Activated naive CD4-positive, alpha-beta T cell (primary cell): Measurements from ENCODE around the gene DAAM1.

Experiments used
- DNase-seq, 4 experiments: peaks; one replicate each; lab custom pipeline; 2025; lab: John Stamatoyannopoulos, UW

DAAM1 gene

DNA sequence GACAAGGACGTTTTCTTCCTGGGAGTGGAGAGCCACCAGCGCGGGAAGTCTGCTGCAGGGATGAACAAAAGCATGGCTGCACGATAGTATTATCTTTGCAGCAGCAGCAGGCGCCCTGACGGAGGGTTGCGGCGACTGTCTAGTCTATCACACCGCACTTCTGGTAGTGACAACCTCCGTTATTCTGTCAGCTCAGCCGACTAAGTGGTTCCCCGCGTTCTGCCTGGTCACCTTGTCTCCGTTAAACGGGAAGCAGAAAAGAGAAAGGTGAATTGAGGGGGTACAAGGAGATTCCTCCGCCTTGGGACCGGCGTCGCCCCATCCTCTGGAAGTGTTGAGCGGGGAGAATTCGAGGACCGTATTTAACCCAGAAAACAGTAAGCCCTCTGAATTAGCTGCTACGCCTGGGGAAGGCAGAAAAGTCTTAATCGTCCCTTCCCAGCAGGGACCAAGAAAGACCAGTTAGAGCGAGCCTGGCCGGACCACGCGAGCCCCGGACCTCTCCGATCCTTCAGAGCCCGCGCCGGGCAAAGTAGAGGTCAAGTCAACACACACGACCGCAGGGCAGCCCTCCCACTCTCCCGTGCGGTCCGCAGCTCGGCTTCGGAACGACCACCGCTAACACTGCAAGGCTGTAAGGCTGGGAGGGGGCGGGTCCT is 536 bp upstream of the DAAM1 start:
- DNase-seq, result peak in 3 of 4 experiments; percentile 14 to 30 (median 17)

DNA sequence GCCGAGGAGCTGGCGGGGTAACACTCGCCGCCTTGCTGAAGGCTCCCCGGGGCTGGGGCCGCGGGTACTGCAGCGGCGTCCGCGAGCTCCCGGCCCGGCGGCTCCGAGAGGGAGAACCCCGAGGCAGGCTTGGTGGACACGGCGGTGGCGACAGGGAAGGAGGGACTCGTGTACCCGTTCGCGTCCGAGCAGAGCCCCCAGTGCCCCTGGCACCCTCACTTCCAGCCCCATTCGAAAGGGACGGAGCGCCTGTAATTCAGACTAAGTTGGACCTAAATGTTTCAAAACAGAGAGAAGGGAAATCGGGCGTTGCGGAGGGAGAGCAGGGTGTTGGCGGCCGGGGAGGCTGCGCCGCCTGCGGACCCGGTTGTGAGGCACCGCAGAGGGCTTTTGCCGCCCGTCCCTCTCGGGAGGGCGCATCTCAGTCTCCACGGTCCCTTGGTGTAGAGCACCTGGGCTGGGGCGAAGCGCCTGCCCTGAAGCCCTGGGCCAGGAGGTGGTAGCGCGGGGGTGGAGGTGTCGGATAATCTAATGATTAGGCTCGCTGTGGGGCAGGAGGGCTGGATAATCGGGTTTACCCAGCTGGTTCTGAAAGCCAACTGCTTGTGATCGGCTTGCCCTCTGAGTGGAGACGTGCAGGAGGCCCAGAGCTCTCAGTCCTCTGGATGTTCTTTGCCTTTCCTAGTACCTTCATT is 771 bp downstream of the DAAM1 start:
- DNase-seq, result peak; percentile 12 to 42 (median 22)

DNA sequence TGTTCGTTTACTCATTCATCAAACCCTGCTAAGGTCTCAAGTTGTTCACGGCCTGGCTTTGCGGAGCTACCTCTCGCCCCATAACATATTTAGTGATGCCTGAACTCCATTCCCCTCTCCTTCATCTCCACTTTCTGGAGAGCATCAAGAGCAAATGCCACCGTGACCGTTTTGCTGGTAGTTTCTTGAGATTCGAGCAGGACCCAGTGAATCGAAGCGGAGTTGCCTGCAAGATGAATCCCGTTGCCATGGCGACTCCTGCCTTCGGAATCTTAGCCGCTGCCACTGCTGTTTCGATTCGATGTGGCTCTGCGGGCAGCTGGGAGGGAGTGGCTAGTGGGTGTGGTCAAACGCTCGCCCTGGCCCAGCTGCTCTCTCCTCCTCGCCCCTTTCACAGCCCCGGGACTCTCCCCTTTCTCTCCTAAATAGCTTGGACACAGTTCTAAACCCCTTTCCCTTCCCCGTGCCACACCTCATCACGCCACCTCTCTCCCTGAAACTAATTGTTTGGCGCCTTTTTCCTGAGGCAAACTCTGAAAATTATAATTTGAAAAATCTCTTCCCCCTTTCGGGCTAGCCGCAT is 1.4 kb downstream of the DAAM1 start:
- DNase-seq, result peak; percentile 1 to 31 (median 10)

DNA sequence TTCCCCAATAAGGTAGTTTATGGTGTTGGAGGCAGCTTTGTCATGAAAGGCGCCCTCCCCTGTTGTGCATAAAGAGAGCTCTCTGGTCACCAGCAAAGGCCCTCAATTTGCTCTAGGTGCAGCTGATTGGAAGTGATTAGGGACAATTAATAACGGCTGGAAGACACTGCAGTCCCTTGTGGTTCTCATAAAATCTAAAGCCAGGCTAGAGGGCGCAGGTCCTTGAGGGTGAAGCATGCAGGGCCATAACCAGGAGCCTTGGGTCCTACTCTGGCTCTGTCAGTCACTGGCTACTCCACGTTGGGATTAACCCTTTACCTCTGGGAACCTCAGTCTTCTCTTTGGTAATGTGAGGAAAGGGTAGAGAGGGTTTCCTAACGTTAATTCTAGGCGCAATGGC is 1.9 kb downstream of the DAAM1 start:
- DNase-seq, result no peak

DNA sequence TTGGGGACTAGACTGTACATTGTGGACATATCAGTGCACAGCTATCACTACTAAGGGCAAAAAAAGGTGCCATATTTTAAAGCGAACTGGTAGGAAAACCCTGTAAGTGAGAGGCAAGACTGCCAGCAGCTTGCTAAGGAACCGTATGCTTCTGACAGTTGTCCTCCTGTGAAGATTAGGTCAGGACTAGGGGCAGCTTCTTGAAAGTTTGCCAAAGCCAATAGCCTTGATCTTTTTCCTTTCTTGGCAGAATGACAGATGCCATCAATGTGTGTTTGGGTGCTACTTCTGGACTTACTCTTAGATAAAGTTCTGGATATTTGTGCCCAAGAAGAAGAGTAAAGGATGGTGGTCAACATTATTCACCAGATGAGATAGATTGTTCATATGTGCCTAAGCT is 7.4 kb downstream of the DAAM1 start:
- no peak for DNase-seq

DNA sequence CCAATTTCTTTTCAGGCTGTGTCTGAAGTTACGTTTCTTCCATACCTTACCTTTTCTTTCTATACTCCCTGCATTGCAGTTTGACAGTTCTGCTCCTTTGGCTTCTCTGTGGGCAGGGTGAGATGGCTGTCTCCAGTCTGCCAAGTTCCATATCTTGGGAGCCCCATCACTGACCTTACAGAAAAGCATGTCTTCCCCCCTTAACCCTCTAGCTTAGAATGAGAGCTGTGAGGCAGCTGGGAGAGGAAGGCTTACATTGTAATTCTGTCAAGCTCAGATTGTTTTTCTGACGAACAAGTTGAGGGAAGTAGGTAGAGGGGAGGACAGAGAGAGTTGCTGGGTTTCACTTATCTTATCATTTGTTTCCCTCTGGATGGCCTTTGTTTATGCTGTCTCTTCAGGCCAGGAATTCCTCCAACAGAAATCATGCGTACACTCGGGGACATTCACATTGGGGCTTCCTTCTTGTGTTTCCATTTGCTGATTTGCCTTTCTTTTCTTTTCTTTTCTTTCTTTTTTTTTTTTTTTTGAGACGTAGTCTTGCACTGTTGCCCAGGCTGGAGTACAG is 9.3 kb downstream of the DAAM1 start:
- DNase-seq, result no peak

DNA sequence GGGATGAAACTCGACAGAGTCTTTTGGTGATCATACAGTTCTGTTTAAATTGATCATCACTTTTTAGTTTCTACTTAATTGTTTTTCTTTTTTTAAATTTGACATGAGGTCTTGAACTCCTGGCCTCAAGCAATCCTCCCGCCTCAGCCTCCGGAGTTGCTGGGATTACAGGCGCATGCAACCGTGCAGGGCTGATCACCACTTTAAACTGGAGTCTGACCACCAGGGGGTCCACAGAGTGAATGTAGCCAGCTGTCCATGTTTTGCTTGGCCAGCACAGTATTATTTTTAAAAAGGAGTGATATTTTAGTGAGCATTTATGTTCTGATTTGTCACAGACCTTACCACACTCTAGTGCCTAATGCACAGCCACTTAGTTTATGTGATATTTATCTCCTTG is 10.7 kb downstream of the DAAM1 start:
- no peak for DNase-seq

DNA sequence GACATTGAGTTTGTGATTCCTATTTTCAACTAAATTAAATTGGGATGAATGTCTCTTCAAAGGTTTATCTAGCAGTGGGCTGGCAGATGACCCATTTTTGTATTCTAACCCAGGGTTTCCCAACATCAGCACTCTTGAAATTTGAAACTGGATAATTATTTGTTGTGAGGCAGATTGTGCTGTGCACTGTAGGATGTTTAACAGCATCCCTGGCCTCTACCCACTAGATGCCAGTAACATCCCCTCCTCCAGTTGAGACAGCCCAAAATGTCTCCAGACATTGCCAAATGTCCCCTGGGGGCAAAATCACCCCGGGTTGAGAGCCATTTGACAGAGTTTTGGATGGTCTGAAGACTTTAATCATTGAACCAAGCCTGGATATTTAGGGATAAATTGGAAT is 11.1 kb downstream of the DAAM1 start:
- no peak for DNase-seq

DNA sequence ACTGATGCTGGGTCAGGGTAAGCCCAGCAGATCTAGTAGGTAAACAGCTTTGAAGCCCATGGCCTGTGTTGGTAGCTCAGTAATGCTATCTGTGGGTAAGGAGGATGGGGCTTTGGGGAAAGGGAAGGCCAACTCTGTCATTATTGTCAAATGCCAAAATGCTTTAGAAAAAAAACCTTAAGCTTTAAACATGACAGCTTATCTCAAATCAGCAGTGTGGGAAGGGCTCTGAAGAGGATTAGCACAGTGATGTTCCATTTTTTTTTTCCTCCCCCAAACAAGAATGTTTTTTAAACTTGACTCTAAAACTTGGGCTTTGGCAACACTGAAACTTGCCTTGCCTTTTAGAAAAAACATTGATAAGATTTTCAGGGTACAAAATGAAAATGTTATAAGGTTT is 11.7 kb downstream of the DAAM1 start:
- no peak for DNase-seq

DNA sequence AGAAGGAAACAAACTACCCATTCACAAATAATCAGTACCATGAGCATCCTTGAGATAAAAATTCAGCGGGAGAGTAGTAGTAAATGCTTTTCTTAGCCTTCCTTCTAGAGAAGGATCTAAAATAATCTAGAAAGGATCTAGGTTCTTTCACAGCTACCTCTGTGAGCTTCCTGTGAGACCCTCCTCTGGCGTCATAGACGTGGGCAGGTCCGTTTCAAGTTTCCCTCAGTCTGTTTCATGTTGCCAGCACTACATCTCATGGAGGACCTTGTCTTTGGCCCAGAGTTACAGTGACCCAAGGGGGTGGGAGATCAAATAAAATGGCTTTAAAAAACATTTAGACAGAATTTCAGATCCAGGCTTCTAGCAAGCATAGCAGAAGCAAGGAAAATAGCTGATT is 13.6 kb downstream of the DAAM1 start:
- DNase-seq, result no peak

DNA sequence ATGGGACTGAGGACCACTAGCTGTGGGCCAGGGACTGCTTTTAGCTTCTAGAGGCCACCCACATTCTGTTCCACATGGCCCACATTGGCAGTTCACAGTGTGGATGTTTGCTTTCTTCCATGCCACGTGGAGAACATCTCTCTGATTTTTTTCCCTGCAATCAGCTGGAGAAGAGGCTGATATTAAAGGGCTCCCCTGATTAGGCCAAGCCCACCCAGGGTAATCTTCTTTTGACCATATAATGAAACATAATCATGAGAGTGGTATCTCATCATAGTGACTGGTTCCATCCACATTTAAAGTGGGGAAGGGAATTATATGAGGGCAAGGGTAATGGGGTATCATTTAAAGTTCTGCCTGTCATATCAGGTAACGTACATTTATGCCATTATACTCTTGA is 15.8 kb downstream of the DAAM1 start:
- no peak for DNase-seq

DNA sequence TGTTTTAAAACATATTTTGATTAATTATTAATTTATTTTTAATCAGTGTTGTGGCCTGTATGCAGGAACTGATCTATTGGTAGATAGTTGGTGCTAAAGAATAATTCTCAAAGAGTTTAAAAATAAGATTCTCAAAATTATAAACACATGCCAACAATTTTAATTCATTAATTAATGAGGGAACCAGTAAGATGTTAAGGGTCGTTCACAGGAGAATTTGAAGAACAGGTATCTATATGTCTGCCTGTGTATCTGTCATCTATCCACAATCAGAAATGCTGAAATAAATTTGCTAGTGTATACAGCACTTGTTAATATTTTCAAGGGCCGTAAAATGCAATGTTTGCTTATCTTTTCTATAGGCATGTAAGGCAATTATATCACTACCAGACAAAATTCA is 18.4 kb downstream of the DAAM1 start:
- DNase-seq, result no peak

DNA sequence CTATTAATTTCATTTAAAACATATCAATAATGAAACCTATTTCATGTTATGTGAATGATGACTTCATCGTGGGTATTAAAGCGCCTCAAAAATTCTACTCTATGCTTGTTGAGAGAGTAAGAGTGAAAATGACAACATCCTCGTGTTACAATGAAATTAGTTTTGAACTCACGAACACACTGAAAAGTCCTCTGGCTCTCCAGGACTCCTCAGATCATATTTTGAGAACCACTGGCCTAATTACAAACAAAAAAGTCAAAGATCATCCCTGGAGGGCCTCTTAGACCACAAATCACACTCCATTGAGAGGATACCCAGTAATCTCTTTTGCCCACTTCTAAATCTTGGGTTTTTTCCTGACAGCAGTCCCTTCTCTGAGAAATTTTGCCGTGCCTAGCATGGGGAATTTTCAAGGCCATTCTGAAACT is 19.1 kb downstream of the DAAM1 start:
- no peak for DNase-seq

DNA sequence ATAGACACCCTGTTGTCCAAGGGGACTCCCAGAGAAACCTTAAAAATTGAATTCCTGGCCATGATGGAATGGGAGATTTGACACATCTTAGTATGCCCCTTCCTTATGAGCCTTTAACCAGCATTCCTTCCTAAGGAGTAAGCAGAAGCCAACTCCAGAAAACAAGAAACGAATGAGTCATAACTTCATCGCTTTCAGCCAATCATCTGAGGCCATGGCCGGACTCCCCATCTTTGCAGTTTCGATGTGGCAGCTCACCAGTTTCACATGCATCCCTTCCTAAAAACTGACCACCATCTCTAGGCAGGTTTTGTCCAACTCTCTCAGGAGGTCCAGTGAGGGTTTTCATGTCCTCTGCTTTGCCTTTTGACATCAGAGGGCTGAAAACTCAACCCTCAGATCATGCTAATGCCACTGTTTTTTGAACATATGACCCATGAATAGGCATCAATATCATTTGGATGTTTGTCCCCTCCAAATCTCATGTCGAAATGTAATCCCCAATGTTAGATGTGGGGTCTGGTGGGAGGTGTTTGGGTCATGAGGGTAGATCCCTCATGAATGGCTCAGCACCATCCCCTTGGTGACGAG is 19.9 kb downstream of the DAAM1 start:
- DNase-seq, result no peak

DNA sequence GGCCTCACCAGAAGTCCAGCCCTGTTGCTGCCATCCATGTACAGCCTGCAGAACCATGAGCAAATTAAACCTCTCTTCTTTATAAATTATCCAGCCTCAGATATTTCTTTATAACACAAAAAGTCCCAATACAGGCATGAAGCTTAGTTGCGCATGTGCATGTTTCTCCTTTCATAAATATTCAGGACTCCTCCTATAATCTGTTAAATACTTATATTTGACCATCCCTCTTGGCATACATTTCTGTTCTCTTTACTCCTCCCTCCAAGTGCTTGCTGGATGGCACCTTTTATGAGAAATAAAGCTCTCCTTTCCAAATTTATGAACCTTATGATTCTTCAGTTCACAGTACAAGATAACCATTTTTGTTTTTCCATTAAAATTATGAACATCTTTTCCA is 20.5 kb downstream of the DAAM1 start:
- DNase-seq, result no peak

DNA sequence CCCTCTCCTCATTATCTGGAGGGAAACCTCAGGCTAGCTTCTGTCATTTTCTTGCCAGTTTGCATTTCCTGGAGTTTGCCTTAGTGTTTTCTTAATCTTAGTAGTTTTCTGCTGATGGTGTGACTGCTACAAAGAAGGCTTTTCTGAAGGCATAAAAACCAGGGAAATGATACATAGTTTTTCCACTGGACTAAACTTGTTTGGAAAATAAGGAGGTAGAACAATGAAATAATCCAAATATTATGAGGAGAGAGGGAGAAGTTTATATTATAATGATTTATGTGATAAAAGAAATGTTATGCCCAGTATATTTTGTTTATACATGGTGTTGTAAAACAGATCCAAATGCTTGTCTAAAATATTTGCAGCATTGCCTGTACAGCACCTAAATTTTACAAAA is 22.2 kb downstream of the DAAM1 start:
- DNase-seq, result no peak

DNA sequence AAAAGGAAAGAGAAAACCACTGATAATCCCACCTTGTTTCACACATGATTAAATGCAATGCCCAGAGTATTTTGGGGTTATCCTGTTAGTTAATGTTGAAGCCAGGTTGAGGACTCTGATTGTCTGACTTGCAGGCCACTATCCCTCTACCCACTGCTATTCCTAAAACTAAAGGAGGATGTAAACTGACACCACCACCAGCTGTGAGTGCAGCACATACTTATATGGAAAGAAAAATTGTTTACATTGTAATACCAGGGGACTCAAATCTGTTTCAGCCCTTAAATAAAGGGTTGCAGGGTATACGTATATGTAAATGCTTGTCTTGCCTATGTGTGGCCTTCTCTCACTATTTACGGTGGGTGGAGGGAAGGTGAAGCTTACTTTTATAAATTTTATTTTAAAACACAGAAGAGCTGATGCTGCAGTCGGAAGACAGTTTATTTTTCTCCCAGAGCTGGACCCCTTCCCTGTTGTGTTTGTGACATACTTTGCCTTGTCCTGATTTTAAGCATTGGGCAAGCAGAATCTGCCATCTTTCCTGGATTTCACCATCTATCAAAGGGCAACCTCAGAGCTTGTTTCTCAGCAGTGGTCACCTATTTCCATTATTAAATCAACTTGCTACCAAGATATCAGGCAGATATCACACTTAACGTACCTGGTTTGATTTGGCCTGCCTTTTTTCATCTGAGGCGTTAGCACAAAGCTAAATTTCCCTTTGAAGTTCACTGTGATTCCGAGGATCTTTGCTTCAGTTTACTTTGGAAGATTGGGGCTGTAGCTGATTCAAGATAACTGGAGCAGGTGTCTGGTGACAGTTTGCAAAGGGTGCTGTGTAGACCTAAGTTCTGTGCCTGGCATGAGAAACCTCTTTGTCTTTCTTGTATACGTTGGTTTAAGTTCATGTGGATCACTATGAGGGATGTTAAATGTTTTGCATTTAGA is 25.2 kb downstream of the DAAM1 start:
- DNase-seq, result no peak

DNA sequence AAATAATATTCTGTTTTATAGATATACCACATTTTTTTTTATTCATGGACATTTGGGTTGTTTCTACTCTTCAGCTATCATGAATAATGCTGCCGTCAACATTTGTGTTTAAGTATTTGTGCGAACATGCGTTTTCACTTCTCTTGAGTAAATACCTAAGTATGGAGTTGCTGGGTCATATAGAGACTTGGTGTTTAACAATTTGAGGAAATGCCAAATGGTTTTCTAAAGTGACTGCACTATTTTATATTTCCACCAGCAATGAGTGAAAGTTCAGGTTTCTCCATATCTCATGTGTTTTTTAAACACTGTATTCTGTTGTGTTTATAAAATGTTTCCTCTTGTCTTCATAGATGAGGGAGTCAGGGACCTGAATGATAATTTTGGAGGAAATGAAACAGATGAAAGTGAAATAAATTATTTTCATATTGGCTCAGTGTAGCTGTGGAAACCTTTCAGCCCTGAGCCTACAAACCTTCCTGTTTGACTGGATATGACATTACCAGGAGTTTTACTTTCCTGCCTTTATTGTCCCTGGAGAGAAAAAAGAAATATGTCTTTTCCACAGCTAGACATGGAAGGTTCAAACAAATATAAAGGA is 26.3 kb downstream of the DAAM1 start:
- DNase-seq, result no peak

DNA sequence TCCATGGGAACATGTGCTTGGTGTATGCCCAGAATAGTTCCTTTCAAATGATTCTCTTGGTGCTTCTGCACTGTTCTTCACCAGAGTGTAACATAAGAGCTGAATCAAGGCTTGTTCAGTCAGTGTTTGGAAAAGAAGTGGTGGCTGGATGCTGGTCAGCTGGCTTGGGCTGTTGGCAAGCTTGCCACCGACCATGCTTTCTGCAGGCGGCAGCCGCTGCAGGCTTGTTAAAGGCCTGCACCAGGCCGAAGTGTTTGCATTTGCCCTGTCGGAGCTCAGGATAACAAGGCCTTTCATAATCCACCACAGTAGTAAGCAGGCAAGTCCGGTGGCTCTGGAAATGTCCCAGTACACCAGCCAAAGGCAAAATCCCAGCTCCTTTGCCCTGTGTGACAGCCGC is 26.9 kb downstream of the DAAM1 start:
- DNase-seq, result no peak

DNA sequence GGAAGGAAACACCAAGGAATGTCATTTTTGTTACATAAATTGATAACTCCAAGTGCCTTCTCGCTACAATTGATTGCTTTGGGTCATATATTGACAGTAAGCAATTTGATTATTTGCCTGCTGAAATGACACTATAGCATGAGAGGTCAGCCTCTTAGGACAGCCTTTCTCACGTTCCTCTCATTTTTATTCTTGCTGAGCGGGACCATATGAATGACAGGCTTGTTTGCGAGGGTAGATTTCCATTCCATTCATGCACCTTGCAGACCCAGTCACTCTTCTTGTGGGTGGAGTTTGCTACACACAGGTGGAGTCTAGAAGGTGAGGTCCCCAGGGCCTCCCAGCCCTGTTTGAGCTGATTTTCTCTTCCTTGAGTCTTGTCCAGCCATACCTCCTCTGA is 27.3 kb downstream of the DAAM1 start:
- DNase-seq, result no peak

DNA sequence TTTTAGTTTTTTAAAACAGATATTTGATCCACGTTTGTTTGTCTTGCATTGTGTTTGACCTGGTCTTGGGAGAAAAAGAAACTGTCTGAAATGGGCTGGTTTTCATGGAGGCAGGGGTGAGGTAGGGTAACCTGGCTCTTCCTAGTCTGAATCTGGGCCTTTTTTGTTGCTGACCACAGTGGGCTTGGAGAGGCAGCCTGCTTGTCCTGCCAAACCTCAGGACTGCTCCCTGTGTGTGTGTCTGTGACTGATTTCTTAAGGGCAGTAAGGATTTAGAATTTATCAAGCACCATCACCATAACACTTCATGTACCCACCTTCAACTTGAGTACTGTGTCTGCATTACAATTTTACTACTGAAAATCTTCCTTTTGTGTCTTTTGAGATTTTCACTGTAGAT is 28.5 kb downstream of the DAAM1 start:
- DNase-seq, result no peak
